ENCODE data around the gene GGPS1.

DNA sequence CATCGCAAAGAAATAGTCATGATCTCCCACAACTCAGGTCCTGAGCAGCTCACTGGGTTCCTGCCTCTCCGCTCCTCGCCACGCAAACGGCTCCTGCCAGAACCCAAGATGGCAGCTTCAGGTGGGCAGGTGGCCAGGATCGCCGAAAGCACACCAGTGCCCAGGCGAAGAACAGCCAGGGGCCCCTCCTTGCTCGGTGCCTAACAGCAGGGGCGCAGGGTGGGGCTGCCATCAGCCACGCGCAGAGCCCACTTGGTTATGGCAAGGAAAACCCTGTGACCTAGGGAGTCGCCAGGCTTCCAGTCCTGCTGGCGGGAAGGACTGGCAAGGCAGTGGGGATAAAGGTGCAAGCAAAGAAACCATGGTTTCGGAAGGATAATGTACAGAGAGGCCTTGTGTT, 47.9 kb upstream of the GGPS1 start:
- TF ChIP-seq POLR2A (IDR thresholded peaks at IDR 0.05; ENCODE audit: low read depth) (no peak), POLR2AphosphoS5 (IDR thresholded peaks at IDR 0.05) (no peak), EP300 (IDR thresholded peaks at IDR 0.05) (no peak)
- TF ChIP-seq, protein P1, sequence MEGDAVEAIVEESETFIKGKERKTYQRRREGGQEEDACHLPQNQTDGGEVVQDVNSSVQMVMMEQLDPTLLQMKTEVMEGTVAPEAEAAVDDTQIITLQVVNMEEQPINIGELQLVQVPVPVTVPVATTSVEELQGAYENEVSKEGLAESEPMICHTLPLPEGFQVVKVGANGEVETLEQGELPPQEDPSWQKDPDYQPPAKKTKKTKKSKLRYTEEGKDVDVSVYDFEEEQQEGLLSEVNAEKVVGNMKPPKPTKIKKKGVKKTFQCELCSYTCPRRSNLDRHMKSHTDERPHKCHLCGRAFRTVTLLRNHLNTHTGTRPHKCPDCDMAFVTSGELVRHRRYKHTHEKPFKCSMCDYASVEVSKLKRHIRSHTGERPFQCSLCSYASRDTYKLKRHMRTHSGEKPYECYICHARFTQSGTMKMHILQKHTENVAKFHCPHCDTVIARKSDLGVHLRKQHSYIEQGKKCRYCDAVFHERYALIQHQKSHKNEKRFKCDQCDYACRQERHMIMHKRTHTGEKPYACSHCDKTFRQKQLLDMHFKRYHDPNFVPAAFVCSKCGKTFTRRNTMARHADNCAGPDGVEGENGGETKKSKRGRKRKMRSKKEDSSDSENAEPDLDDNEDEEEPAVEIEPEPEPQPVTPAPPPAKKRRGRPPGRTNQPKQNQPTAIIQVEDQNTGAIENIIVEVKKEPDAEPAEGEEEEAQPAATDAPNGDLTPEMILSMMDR (IDR thresholded peaks at IDR 0.05): no peak

Measured in esophagus muscularis mucosa (tissue), 4 donors.